ENCODE measurements around the gene ALDOB. TPM values are rescaled to one million over a fixed set of nuclear protein-coding genes. Genes with fewer than 3 reads are reported as not detected.

Gene ALDOB
- total and polyA plus RNA-seq, 2 of the 8 experiments (the other 6 are each of a cell fraction or from before 2014, with no cell fraction given), result not detected

DNA sequence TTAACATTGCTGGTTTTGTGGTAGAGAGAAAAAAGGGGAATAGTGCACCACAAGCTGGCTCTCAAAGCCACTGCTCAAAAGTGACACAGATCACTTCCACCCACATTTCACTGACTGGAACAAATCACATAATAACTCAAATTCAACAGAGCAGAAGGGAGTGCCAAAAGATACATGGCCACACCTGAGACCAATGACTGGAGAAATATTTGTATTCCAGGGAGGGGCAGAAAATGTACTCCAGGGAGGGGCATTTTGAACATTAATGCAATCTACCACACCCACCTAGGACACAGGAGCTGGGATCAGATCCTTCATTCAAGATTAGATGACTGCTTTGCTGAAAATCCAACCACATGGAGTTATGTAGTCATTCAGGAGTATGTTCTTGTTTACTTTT lies 44.8 kb upstream of the ALDOB start:
- no peak overlapping the region for H2BK15ac ChIP-seq (ENCODE audit: low read length)
- H3K27ac ChIP-seq (ENCODE audit: low read depth, low read length), result no peak overlapping the region
- H2BK120ac ChIP-seq (replicated peaks; ENCODE audit: low read depth, low read length), result no peak overlapping the region
- H2AFZ ChIP-seq (ENCODE audit: low read length), result no peak overlapping the region
- H4K8ac ChIP-seq (ENCODE audit: extremely low read depth, insufficient read depth, low read length), result no peak overlapping the region
- peaks cover 0 to 4% (median 1%) of the 10 kb centered on the region in 4 experiments; a peak in 2 of 7 replicates for H3K4me1 ChIP-seq (replicated peaks in 1 of 4; ENCODE audit: control insufficient read depth in 3 of 4, insufficient read depth in 4 of 4, low read length in 3 of 4)
- H3K79me2 ChIP-seq (ENCODE audit: control insufficient read depth in 1 of 2, insufficient read depth in 2 of 2, low read length in 2 of 2), result peaks cover 0 to 27% of the 10 kb centered on the region in 2 experiments; a peak in 3 of 4 replicates
- H3K4me2 ChIP-seq (ENCODE audit: insufficient read depth in 1 of 2, low read depth in 2 of 2, low read length in 2 of 2), result no peak overlapping the region
- no peaks in the 10 kb centered on the region for H3K9me3 ChIP-seq (ENCODE audit: insufficient read depth in 2 of 2, low read depth in 1 of 2, low read length in 1 of 2)
- H4K5ac ChIP-seq (ENCODE audit: insufficient read length, low read depth, low read length), result no peak overlapping the region
- H3K56ac ChIP-seq (replicated peaks; ENCODE audit: insufficient read length, low read depth, low read length), result no peak overlapping the region
- no peak overlapping the region for H2BK20ac ChIP-seq (ENCODE audit: low read length)
- ChIA-PET POLR2A (ENCODE audit: partially characterized antibody) (interaction anchor here (1.8 to 2.2 kb wide), 2 partner anchors 8 to 18 kb away, joined by 4 to 6 read pairs; no protein-coding TSS in a partner anchor), CTCF (ENCODE audit: partially characterized antibody) (interaction anchor here (0.7 to 9.1 kb wide), 7 partner anchors 9 to 47 kb away, joined by 3 to 78 read pairs (median 5); no protein-coding TSS in a partner anchor)
- H4K91ac ChIP-seq (replicated peaks; ENCODE audit: insufficient read length, low read length), result no peak overlapping the region
- FAIRE-seq (no peak), DNase-seq (ENCODE audit: low read depth in 1 of 2, low spot score in 2 of 2) (no peak)
- no peaks in the 10 kb centered on the region for H4K20me1 ChIP-seq (replicated peaks in 1 of 2; ENCODE audit: control insufficient read depth in 1 of 2, insufficient read depth in 2 of 2, low read length in 2 of 2)
- no peak overlapping the region for H3K4ac ChIP-seq (replicated peaks; ENCODE audit: insufficient read length, low read depth, low read length)
- H2AK5ac ChIP-seq (ENCODE audit: low read depth, low read length), result no peak overlapping the region
- H3K27me3 ChIP-seq (replicated peaks in 1 of 4; ENCODE audit: control insufficient read depth in 3 of 4, extremely low read depth in 1 of 4, insufficient read depth in 3 of 4, low read length in 3 of 4), result no peaks in the 10 kb centered on the region
- no peak overlapping the region for H3K9ac ChIP-seq (replicated peaks in 1 of 4; ENCODE audit: extremely low read depth in 1 of 4, low read depth in 3 of 4, low read length in 3 of 4)
- no peak overlapping the region for H3K4me3 ChIP-seq (ENCODE audit: extremely low read depth in 1 of 4, insufficient read depth in 2 of 4, low read depth in 3 of 4, low read length in 4 of 4)
- no peak overlapping the region for H3K14ac ChIP-seq (ENCODE audit: insufficient read length)
- no peak overlapping the region for H3K23ac ChIP-seq (ENCODE audit: insufficient read length)
- peaks cover 7 to 12% (median 10%) of the 10 kb centered on the region in 4 experiments for H3K36me3 ChIP-seq (ENCODE audit: control insufficient read depth in 2 of 4, insufficient read depth in 4 of 4, low read length in 3 of 4)
- peaks cover 3% of the 10 kb centered on the region for H3K79me1 ChIP-seq (ENCODE audit: low read depth, low read length)
- H3K18ac ChIP-seq (ENCODE audit: extremely low read depth, low read length), result no peak overlapping the region
- no peaks in the 10 kb centered on the region for H3K23me2 ChIP-seq (ENCODE audit: low read depth, low read length)
- TF ChIP-seq, protein P1, sequence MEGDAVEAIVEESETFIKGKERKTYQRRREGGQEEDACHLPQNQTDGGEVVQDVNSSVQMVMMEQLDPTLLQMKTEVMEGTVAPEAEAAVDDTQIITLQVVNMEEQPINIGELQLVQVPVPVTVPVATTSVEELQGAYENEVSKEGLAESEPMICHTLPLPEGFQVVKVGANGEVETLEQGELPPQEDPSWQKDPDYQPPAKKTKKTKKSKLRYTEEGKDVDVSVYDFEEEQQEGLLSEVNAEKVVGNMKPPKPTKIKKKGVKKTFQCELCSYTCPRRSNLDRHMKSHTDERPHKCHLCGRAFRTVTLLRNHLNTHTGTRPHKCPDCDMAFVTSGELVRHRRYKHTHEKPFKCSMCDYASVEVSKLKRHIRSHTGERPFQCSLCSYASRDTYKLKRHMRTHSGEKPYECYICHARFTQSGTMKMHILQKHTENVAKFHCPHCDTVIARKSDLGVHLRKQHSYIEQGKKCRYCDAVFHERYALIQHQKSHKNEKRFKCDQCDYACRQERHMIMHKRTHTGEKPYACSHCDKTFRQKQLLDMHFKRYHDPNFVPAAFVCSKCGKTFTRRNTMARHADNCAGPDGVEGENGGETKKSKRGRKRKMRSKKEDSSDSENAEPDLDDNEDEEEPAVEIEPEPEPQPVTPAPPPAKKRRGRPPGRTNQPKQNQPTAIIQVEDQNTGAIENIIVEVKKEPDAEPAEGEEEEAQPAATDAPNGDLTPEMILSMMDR (IDR thresholded peaks at IDR 0.05; ENCODE audit: control extremely low read depth in 1 of 3, insufficient read depth in 1 of 3, low read depth in 1 of 3, low read length in 3 of 3), result no peak
- TF ChIP-seq KDM4A (IDR thresholded peaks at IDR 0.05; ENCODE audit: low read depth, low read length, severe bottlenecking) (no peak), RAD21 (IDR thresholded peaks at IDR 0.05 in 1 of 2, conservative IDR thresholded peaks at IDR 0.05 in 1 of 2; ENCODE audit: low read depth in 2 of 2, low read length in 2 of 2) (no peak), SIRT6 (IDR thresholded peaks at IDR 0.05; ENCODE audit: low read length) (no peak), GTF2F1 (IDR thresholded peaks at IDR 0.05; ENCODE audit: borderline replicate concordance, low read depth, low read length) (no peak)
- TF ChIP-seq, protein P2, sequence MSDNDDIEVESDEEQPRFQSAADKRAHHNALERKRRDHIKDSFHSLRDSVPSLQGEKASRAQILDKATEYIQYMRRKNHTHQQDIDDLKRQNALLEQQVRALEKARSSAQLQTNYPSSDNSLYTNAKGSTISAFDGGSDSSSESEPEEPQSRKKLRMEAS (IDR thresholded peaks at IDR 0.05), result no peak
- H2BK12ac ChIP-seq (ENCODE audit: low read depth, low read length), result no peak overlapping the region
- H2BK5ac ChIP-seq (ENCODE audit: low read depth, low read length), result no peak overlapping the region
